Esophagus squamous epithelium (tissue), 5 donors: ENCODE results near the gene CKB. TPM values are rescaled to one million over a fixed set of nuclear protein-coding genes. Genes with fewer than 3 reads are reported as not detected.

ENCODE experiments used
- DNase-seq: peaks from one replicate; lab custom pipeline; 2025; lab: John Stamatoyannopoulos, UW
- H3K27ac ChIP-seq, 4 donors: fragments of 200-600 bp; sonication (generic); one replicate each; pipeline ENCODE4 v1.5.1; 2016 to 2019; ENCODE audit warnings: mild to moderate bottlenecking in 1 of 4
- H3K27me3 ChIP-seq, 4 donors: fragments of 200-600 bp; sonication (generic); 1 replicate in 3 of 4; 2 replicates in 1 of 4; pipeline versions ENCODE4 v1.5.1 to v1.6.0; 2017 to 2021; ENCODE audit warnings: antibody characterized with exemption in 1 of 4
- H3K36me3 ChIP-seq, 3 donors: fragments of 200-600 bp; sonication (generic); one replicate each; pipeline ENCODE4 v1.5.1; 2016 to 2019
- H3K4me1 ChIP-seq, 3 donors: fragments of 200-600 bp; sonication (generic); one replicate each; pipeline ENCODE4 v1.5.1; 2017 to 2019
- H3K4me3 ChIP-seq, 4 donors: fragments of 200-600 bp; sonication (generic); 1 replicate in 3 of 4; 2 replicates in 1 of 4; pipeline ENCODE4 v1.5.1; 2016 to 2019; ENCODE audit warnings: mild to moderate bottlenecking in 2 of 4, moderate library complexity in 1 of 4
- H3K9me3 ChIP-seq, 3 donors: fragments of 200-600 bp; sonication (generic); one replicate each; pipeline ENCODE4 v1.5.1; 2016 to 2019
- POLR2A ChIP-seq, 4 donors: fragments of 450-650 bp; IDR thresholded peaks; one replicate each; pipeline ENCODE4 v1.6.1; 2017; ENCODE audit warnings: antibody characterized with exemption in 4 of 4, mild to moderate bottlenecking in 4 of 4, moderate library complexity in 3 of 4
- WGBS, 2 donors: methylation state at CpG; one replicate each; pipeline ENCODE4 v1.1.5; 2018; 5-methylcytosine and 5-hydroxymethylcytosine counted together
- intact Hi-C: fragments of 100-400 bp; cut with DNase I; formaldehyde crosslinking; loops from one replicate; pipeline ENCODE4 v1.15.0; 2022
- total RNA-seq, 4 donors: library from RNA; depleted of rRNA; stranded (reverse); fragments of >200 nt; gene quantifications; one replicate each; pipeline ENCODE4 v1.1.0, GENCODE V29; 2016
- TF ChIP-seq, protein P1 (sequence below), 6 experiments: fragments of 450-650 bp in 4 of 6; fragments of 200-600 bp in 2 of 6; sonication (generic) in 2 of 6; IDR thresholded peaks; one replicate each; pipeline ENCODE4 v1.5.1; 2016 to 2019; ENCODE audit warnings: antibody characterized with exemption in 6 of 6, mild to moderate bottlenecking in 4 of 6, moderate library complexity in 4 of 6
- donor health status: DM: yes; HTN: yes; CAD: no.

The CKB gene
- total RNA-seq, 4 donors from 2014 or later, result 27.2 to 204 (median 37.6) TPM

DNA sequence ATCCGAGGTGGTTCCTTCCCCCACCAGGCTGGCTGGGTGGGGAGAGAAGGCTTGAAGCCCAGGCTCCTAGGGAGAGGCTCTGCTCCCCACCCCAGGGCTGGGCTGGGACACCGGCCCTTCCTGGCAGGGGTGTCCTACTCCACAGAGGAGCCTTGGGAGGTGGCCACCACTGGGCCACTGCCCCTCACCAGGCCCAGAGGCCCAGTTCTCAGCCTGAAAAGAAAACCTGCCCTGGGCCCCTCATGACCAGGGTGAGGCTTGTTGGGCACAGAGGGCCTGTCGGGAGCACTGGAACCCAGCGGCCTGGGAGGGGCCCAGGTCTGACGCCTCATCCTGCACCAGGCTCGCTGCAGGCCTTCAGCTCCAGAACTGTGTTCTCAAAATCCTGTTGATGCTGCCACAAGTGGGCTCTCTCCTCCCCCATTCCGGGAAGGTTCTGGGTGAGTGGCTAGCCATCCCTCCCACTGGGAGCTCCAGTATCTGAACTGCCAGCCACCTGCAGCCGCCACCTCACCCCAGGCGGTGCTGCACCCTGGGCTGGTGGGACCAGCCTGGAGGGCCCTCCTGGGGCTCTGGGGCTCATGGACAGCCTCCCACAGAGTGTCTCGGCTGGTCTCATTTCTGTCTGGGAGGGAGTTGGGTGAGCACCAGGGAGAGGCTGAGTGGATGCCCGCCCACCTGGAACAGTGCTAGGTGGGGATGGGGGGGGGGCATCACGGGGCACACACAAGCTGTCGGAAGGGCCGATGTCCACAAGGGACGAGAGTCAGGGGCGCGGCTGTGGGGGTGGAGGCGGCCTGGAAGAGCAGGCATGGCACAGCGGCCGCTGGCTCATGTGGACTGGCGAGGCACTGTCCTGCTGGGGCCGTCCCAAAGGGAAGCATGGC lies 28.1 kb upstream of the CKB start:
- no peak for DNase-seq
- no peaks in the 10 kb centered on the region for H3K36me3 ChIP-seq
- H3K4me1 ChIP-seq, result peaks cover 25 to 62% (median 37%) of the 10 kb centered on the region in 3 donors
- WGBS, 2 donors, result 22 to 76% methylated on average over 1 to 11 of the region's 22 CpGs
- TF ChIP-seq, protein P1, sequence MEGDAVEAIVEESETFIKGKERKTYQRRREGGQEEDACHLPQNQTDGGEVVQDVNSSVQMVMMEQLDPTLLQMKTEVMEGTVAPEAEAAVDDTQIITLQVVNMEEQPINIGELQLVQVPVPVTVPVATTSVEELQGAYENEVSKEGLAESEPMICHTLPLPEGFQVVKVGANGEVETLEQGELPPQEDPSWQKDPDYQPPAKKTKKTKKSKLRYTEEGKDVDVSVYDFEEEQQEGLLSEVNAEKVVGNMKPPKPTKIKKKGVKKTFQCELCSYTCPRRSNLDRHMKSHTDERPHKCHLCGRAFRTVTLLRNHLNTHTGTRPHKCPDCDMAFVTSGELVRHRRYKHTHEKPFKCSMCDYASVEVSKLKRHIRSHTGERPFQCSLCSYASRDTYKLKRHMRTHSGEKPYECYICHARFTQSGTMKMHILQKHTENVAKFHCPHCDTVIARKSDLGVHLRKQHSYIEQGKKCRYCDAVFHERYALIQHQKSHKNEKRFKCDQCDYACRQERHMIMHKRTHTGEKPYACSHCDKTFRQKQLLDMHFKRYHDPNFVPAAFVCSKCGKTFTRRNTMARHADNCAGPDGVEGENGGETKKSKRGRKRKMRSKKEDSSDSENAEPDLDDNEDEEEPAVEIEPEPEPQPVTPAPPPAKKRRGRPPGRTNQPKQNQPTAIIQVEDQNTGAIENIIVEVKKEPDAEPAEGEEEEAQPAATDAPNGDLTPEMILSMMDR (IDR thresholded peaks at IDR 0.05), result no peak
- TF ChIP-seq POLR2A (IDR thresholded peaks at IDR 0.05), result no peak
- peak overlapping the region; percentile 72 to 95 (median 88) for H3K27ac ChIP-seq
- H3K27me3 ChIP-seq, result no peaks in the 10 kb centered on the region
- H3K9me3 ChIP-seq, result no peaks in the 10 kb centered on the region
- intact Hi-C loops, result no loop called here
- peak overlapping the region in 1 of 4 donors; percentile 8 for H3K4me3 ChIP-seq

DNA sequence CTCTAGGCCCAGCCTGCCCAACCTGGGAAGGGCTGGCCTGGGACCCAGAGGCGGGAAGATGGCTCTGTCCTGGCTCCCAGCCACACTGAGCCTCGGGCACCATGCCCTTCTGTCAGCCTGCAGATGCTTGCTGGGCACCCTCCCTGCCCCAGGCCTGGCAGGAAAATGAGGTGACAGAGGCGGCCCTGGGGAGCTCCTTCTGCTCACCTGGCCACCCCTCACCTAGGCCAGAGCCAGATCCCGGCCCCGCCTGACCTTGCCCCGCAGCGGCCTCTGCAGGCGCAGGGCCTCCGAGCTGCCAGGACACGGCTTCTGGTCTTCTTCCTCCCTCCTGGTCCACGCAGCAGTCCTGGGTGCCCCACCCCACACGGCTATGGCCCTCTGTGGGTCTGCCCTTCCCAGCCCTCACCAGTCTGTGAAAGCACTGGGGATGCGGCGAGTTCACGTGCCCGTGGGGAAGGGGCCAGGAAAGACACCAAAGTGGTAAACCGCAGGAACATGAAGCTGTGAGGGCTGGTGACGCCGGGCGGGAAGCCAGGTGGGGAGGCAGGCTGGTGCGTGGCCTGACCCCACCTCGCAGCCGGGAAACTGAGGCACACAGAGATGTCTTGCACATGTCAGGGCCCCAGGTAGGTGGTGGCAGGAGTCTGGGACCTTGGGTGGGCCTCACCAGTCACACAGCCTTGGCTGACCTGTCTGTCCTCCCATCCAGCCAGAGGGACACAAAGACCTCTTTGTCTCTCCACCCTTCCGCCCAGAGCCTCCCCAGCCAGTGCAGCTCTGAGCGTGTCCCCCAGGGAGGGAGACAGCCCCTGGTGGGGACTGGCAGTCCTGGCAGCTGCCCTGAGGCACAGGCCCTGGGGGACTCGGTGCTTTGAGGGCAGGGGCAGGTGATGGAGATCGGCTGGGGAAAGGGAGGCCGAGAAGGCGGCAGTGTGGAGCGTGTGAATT lies 27.0 kb upstream of the CKB start:
- H3K4me1 ChIP-seq, result peaks cover 29 to 68% (median 40%) of the 10 kb centered on the region in 3 donors
- intact Hi-C loops, result loop anchor here (5.0 kb wide), 1 partner anchor 47 kb away; no protein-coding TSS in a partner anchor
- WGBS, 2 donors, result 61 to 79% methylated on average over 5 to 6 of the region's 30 CpGs
- no peak overlapping the region for H3K4me3 ChIP-seq
- peak overlapping the region; percentile 72 to 95 (median 88) for H3K27ac ChIP-seq
- DNase-seq, result no peak
- no peaks in the 10 kb centered on the region for H3K9me3 ChIP-seq
- no peaks in the 10 kb centered on the region for H3K27me3 ChIP-seq
- no peaks in the 10 kb centered on the region for H3K36me3 ChIP-seq
- TF ChIP-seq, protein P1 (IDR thresholded peaks at IDR 0.05), result peak in 2 of 6 experiments; percentile 9 to 14
- no peak for TF ChIP-seq POLR2A (IDR thresholded peaks at IDR 0.05)

DNA sequence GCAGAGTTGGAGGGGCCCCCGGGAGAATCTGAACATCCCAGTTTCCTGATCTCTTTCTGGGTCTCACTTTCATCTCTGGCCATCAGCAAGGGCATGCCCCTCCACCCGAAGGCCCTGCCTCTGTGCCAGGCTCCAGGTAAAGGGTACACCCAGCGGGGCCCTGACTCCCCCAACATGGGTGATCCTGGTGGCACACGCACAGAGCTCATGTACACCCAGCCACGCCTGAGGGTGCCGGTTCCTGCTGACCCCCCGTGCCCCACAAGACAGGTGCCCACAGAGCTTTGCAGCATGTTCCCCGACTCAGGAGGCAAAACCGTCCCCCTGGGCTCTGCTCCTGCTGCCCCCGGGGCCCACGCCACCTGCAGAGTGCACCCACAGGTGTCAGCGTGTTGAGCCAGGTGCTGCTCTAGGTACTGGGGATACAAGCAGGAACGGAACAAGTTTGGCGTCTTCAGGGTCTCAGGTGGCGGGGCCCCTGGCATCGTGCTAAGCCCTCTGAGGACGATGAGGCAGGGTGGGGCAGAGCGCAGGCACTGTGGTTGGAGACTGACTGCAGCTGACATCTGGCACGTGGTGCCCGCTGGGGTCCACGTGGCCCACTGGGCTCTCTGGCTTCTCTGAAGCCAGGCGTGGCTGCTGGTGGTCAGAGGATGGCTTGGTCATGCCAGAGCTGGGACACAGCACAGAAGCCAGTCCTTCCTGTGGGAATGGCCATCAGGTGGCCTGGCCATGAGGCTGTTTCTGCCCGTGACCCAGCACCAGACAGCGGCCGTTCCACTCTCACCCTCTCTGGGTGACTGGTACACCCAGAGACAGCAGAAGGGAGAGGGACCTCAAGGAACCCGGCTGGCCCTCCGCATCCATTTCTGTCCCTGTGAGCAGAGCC lies 26.1 kb upstream of the CKB start:
- Histone ChIP-seq H3K27ac (peak overlapping the region in 3 of 4 donors; percentile 87 to 95 (median 88)), H3K27me3 (no peaks in the 10 kb centered on the region), H3K9me3 (no peaks in the 10 kb centered on the region), H3K36me3 (no peaks in the 10 kb centered on the region), H3K4me3 (no peak overlapping the region), H3K4me1 (peaks cover 38 to 78% (median 49%) of the 10 kb centered on the region in 3 donors)
- 46 to 80% methylated on average over 3 to 7 of the region's 27 CpGs for WGBS, 2 donors
- DNase-seq, result no peak
- TF ChIP-seq, protein P1 (IDR thresholded peaks at IDR 0.05), result no peak
- TF ChIP-seq POLR2A (IDR thresholded peaks at IDR 0.05), result no peak
- intact Hi-C loops, result loop anchor here (5.0 kb wide), 1 partner anchor 46 kb away; no protein-coding TSS in a partner anchor

DNA sequence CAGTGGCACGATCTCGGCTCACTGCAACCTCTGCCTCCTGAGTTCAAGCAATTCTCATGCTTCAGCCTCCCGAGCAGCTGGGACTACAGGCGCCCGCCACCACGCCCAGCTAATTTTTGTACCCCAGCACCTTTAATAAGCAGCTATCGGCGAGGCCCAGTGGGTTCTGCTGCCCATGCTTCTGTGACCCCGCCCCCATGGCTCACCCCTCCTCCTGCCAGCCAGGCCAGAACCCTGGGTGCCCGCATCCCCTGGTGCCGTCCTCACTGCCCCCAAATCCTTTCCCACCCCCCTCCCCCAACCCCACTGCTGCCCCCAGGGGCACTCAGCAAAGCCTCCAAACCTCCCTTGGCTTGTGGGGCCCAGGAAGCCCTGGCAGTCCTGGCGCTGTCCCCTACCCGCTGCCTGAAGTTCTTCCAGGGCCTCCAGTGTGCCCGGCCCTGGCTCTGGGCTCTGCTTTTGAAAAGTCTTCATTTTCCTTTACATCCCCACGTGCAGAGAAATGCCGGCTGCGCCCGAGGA lies 25.4 kb upstream of the CKB start:
- Histone ChIP-seq H3K36me3 (no peaks in the 10 kb centered on the region), H3K9me3 (no peaks in the 10 kb centered on the region), H3K4me1 (peaks cover 45 to 85% (median 56%) of the 10 kb centered on the region in 3 donors), H3K4me3 (no peak overlapping the region), H3K27me3 (no peaks in the 10 kb centered on the region), H3K27ac (no peak overlapping the region)
- TF ChIP-seq POLR2A (IDR thresholded peaks at IDR 0.05), result no peak
- TF ChIP-seq, protein P1 (IDR thresholded peaks at IDR 0.05), result no peak
- intact Hi-C loops, result loop anchor here (5.0 kb wide), 1 partner anchor 46 kb away; no protein-coding TSS in a partner anchor
- no peak for DNase-seq
- 80 to 82% methylated on average over 13 to 16 of the region's 18 CpGs for WGBS, 2 donors
